Tibial nerve (tissue), 4 donors: ENCODE measurements around the gene ZNF385C.

ENCODE experiments used
- EP300 ChIP-seq, 2 donors: sonication (generic); formaldehyde crosslinking; IDR thresholded peaks; one replicate each; pipeline ENCODE4 v1.6.1; 2017; ENCODE audit warnings: antibody characterized with exemption in 2 of 2, mild to moderate bottlenecking in 1 of 2
- POLR2A ChIP-seq, 2 donors: fragments of 450-650 bp; IDR thresholded peaks; one replicate each; pipeline ENCODE4 v1.6.1; 2017; ENCODE audit warnings: antibody characterized with exemption in 2 of 2, mild to moderate bottlenecking in 2 of 2, moderate library complexity in 2 of 2
- TF ChIP-seq, protein P1 (sequence below), 5 experiments: fragments of 200-600 bp in 3 of 5; fragments of 450-650 bp in 2 of 5; sonication (generic) in 3 of 5; IDR thresholded peaks; one replicate each; pipeline ENCODE4 v1.5.1; 2016 to 2019; ENCODE audit warnings: antibody characterized with exemption in 5 of 5, mild to moderate bottlenecking in 3 of 5, moderate library complexity in 2 of 5

DNA sequence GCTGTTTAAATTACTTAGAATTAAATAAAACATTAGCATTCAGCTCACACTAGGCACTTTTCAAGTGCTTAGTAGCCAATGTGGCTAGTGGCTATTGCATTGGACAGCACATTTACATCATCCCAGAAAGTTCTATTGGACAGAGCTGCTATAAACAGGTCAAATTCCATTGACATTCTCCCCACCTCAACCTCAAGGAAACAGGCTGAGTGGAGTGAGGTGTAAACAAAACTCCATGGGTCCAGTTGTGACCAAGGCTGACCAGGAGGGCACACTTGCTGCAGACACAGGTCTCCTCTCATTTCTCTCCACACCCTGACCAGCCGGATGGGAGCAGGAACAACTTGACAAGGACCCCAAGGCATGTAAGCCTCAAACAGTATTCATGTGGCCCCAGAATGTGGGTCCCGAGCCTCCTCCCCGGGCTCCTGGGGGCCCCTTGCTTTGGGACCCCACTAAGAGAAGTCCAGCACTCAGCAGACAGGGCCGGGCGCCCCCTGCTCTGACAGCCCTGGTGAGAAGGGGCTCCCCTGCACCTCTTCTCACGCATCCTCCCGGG is 48.4 kb downstream of the ZNF385C start:
- TF ChIP-seq, protein P1, sequence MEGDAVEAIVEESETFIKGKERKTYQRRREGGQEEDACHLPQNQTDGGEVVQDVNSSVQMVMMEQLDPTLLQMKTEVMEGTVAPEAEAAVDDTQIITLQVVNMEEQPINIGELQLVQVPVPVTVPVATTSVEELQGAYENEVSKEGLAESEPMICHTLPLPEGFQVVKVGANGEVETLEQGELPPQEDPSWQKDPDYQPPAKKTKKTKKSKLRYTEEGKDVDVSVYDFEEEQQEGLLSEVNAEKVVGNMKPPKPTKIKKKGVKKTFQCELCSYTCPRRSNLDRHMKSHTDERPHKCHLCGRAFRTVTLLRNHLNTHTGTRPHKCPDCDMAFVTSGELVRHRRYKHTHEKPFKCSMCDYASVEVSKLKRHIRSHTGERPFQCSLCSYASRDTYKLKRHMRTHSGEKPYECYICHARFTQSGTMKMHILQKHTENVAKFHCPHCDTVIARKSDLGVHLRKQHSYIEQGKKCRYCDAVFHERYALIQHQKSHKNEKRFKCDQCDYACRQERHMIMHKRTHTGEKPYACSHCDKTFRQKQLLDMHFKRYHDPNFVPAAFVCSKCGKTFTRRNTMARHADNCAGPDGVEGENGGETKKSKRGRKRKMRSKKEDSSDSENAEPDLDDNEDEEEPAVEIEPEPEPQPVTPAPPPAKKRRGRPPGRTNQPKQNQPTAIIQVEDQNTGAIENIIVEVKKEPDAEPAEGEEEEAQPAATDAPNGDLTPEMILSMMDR (IDR thresholded peaks at IDR 0.05), result no peak
- TF ChIP-seq EP300 (IDR thresholded peaks at IDR 0.05), result no peak
- TF ChIP-seq POLR2A (IDR thresholded peaks at IDR 0.05), result no peak
